OCI-LY1 (cell line): Measurements from ENCODE around the gene TMA7B.

Experiments used
- H2AFZ ChIP-seq: fragments of 200-600 bp; sonication (generic), shearing (Covaris generic); 2 replicates; pipeline ENCODE4 v1.6.0; 2014; ENCODE audit warnings: antibody characterized with exemption, mild to moderate bottlenecking, low read length
- H3F3A ChIP-seq: fragments of 200-600 bp; sonication (generic), shearing (Covaris generic); 2 replicates; pipeline ENCODE4 v1.6.0; 2014; ENCODE audit warnings: mild to moderate bottlenecking, antibody characterized with exemption, low read length, moderate library complexity; ENCODE audit not compliant: insufficient read depth
- H3K27ac ChIP-seq: fragments of 200-600 bp; sonication (generic); 2 replicates; pipeline ENCODE4 v1.5.1; 2014; ENCODE audit warnings: low read length, mixed run types, mild to moderate bottlenecking, low read depth; ENCODE audit not compliant: poor library complexity, severe bottlenecking
- H3K27me3 ChIP-seq: fragments of 200-600 bp; sonication (generic); 2 replicates; pipeline ENCODE4 v1.6.0; 2014; ENCODE audit warnings: antibody characterized with exemption, mild to moderate bottlenecking, low read length, moderate library complexity; ENCODE audit not compliant: insufficient read depth
- H3K36me3 ChIP-seq: fragments of 200-600 bp; sonication (generic); 2 replicates; pipeline ENCODE4 v1.6.1; 2014; ENCODE audit warnings: mild to moderate bottlenecking, antibody characterized with exemption, low read length, moderate library complexity, mixed read lengths; ENCODE audit not compliant: insufficient read depth
- H3K4me1 ChIP-seq: fragments of 200-600 bp; sonication (generic); 2 replicates; pipeline ENCODE4 v1.5.1; 2014; ENCODE audit warnings: mild to moderate bottlenecking, low read length, moderate library complexity; ENCODE audit not compliant: insufficient read depth, severe bottlenecking
- H3K4me2 ChIP-seq: fragments of 200-600 bp; sonication (generic), shearing (Covaris generic); 2 replicates; pipeline ENCODE4 v1.6.1; 2014; ENCODE audit warnings: low read length
- H3K4me3 ChIP-seq: fragments of 200-600 bp; sonication (generic); 2 replicates; pipeline ENCODE4 v1.5.1; 2014; ENCODE audit warnings: low read length, low read depth, mild to moderate bottlenecking, mixed read lengths; ENCODE audit not compliant: poor library complexity, severe bottlenecking
- H3K79me2 ChIP-seq: fragments of 200-600 bp; shearing (Covaris generic); 2 replicates; pipeline ENCODE4 v1.6.1; 2016; ENCODE audit warnings: mixed run types, low read length, mixed read lengths; ENCODE audit not compliant: insufficient read depth
- H3K9ac ChIP-seq: fragments of 200-600 bp; sonication (generic), shearing (Covaris generic); 2 replicates; pipeline ENCODE4 v1.6.1; 2014; ENCODE audit warnings: mild to moderate bottlenecking, low read length, mixed read lengths
- H3K9me2 ChIP-seq: fragments of 200-600 bp; sonication (generic), shearing (Covaris generic); 2 replicates; pipeline ENCODE4 v1.6.1; 2014; ENCODE audit warnings: low read depth, mild to moderate bottlenecking, low read length, mixed read lengths
- H3K9me3 ChIP-seq: fragments of 200-600 bp; shearing (Covaris generic); 2 replicates; pipeline ENCODE4 v1.6.1; 2014; ENCODE audit warnings: low read length, mixed read lengths
- H4K20me1 ChIP-seq: fragments of 200-600 bp; sonication (generic), shearing (Covaris generic); 2 replicates; pipeline ENCODE4 v1.6.0; 2016; ENCODE audit warnings: mild to moderate bottlenecking, low read length; ENCODE audit not compliant: insufficient read depth
- EZH2 ChIP-seq: fragments of 200-600 bp; sonication (generic), shearing (Covaris generic); IDR thresholded peaks from 2 replicates; pipeline ENCODE4 v1.8.0; 2017; ENCODE audit warnings: borderline replicate concordance, mixed run types, mild to moderate bottlenecking, antibody characterized with exemption, low read length, moderate library complexity, mixed read lengths
- TF ChIP-seq, protein P1 (sequence below): fragments of 200-600 bp; sonication (generic), shearing (Covaris generic); IDR thresholded peaks from 2 replicates; pipeline ENCODE4 v1.5.1; 2017; ENCODE audit warnings: mild to moderate bottlenecking, antibody characterized with exemption, low read length, moderate library complexity, mixed read lengths

TMA7B gene

GRCh38 chr22:39967996-39968972 lies 8.1 kb downstream of the TMA7B start:
- no peak overlapping the region for H2AFZ ChIP-seq
- H4K20me1 ChIP-seq: no peaks in the 10 kb centered on the region
- no peaks in the 10 kb centered on the region for H3K79me2 ChIP-seq
- no peaks in the 10 kb centered on the region for H3K36me3 ChIP-seq
- H3F3A ChIP-seq: no peaks in the 10 kb centered on the region
- no peak for TF ChIP-seq EZH2
- TF ChIP-seq, protein P1, sequence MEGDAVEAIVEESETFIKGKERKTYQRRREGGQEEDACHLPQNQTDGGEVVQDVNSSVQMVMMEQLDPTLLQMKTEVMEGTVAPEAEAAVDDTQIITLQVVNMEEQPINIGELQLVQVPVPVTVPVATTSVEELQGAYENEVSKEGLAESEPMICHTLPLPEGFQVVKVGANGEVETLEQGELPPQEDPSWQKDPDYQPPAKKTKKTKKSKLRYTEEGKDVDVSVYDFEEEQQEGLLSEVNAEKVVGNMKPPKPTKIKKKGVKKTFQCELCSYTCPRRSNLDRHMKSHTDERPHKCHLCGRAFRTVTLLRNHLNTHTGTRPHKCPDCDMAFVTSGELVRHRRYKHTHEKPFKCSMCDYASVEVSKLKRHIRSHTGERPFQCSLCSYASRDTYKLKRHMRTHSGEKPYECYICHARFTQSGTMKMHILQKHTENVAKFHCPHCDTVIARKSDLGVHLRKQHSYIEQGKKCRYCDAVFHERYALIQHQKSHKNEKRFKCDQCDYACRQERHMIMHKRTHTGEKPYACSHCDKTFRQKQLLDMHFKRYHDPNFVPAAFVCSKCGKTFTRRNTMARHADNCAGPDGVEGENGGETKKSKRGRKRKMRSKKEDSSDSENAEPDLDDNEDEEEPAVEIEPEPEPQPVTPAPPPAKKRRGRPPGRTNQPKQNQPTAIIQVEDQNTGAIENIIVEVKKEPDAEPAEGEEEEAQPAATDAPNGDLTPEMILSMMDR: no peak
- H3K4me2 ChIP-seq: no peak overlapping the region
- H3K9me3 ChIP-seq: no peaks in the 10 kb centered on the region
- no peak overlapping the region for H3K9ac ChIP-seq
- no peak overlapping the region for H3K27ac ChIP-seq
- peaks cover 20% of the 10 kb centered on the region for H3K27me3 ChIP-seq
- H3K9me2 ChIP-seq: no peaks in the 10 kb centered on the region
- H3K4me3 ChIP-seq: no peak overlapping the region
- H3K4me1 ChIP-seq: no peaks in the 10 kb centered on the region

DNA sequence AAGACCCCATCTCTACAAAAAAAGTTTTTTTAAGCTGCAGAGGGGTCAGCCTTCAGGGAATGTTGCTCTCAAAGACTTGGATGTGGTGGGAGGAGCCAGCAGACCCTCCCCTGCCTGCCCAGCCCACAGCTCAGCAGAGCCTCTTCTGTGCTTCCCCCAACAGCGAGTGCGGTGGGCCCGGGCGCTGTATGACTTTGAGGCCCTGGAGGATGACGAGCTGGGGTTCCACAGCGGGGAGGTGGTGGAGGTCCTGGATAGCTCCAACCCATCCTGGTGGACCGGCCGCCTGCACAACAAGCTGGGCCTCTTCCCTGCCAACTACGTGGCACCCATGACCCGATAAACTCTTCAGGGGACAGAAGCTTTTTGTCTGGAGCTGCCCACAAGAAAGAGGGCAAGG lies 10.5 kb downstream of the TMA7B start:
- Histone ChIP-seq H4K20me1 (no peaks in the 10 kb centered on the region), H3K9me3 (no peaks in the 10 kb centered on the region), H3K9ac (no peak overlapping the region), H3K36me3 (no peaks in the 10 kb centered on the region), H3K4me1 (no peaks in the 10 kb centered on the region), H3K9me2 (no peaks in the 10 kb centered on the region), H3K4me2 (no peak overlapping the region), H2AFZ (no peak overlapping the region), H3K4me3 (no peak overlapping the region), H3F3A (no peaks in the 10 kb centered on the region), H3K79me2 (no peaks in the 10 kb centered on the region), H3K27me3 (peaks cover 20% of the 10 kb centered on the region), H3K27ac (no peak overlapping the region)
- TF ChIP-seq, protein P1: no peak

- H3K27ac ChIP-seq: no peak overlapping the region
- no peaks in the 10 kb centered on the region for H3K9me3 ChIP-seq
- H3K4me3 ChIP-seq: no peak overlapping the region
- no peaks in the 10 kb centered on the region for H4K20me1 ChIP-seq
- peaks cover 12% of the 10 kb centered on the region for H3K27me3 ChIP-seq
- no peaks in the 10 kb centered on the region for H3K79me2 ChIP-seq
- no peak overlapping the region for H2AFZ ChIP-seq
- H3K9ac ChIP-seq: no peak overlapping the region
- no peaks in the 10 kb centered on the region for H3K4me1 ChIP-seq
- no peaks in the 10 kb centered on the region for H3K9me2 ChIP-seq
- H3K4me2 ChIP-seq: no peak overlapping the region
- no peak for TF ChIP-seq EZH2
- no peaks in the 10 kb centered on the region for H3K36me3 ChIP-seq
- no peaks in the 10 kb centered on the region for H3F3A ChIP-seq
Measured at GRCh38 chr22:39972641-39973040, 12.4 kb downstream of the TMA7B start.

- Histone ChIP-seq H3K36me3 (no peaks in the 10 kb centered on the region), H3K27me3 (peaks cover 12% of the 10 kb centered on the region), H3K9me3 (no peaks in the 10 kb centered on the region), H2AFZ (no peak overlapping the region), H3K27ac (no peak overlapping the region), H3K79me2 (no peaks in the 10 kb centered on the region), H3K4me2 (no peak overlapping the region), H3F3A (no peaks in the 10 kb centered on the region), H4K20me1 (no peaks in the 10 kb centered on the region), H3K9me2 (no peaks in the 10 kb centered on the region), H3K4me3 (no peak overlapping the region), H3K4me1 (no peaks in the 10 kb centered on the region), H3K9ac (no peak overlapping the region)
- TF ChIP-seq, protein P1: no peak
- no peak for TF ChIP-seq EZH2
Measured at GRCh38 chr22:39973656-39974055, 13.5 kb downstream of the TMA7B start.
